BJ (cell line): Measurements from ENCODE around the gene SLC25A29. TPM values are rescaled to one million over a fixed set of nuclear protein-coding genes. Genes with fewer than 3 reads are reported as not detected.

ENCODE experiments used
- CTCF ChIA-PET: fragments of 350-600 bp; formaldehyde crosslinking; extraction: SDS; loops from one replicate; lab custom pipeline; 2021; ENCODE audit warnings: antibody characterized with exemption, inconsistent platforms; lab: Yijun Ruan, JAX
- POLR2A ChIA-PET: fragments of 300-600 bp; sonication (Branson Sonifier 250); formaldehyde crosslinking; extraction: SDS; loops from one replicate; lab custom pipeline; 2021; ENCODE audit warnings: antibody characterized with exemption; lab: Charles Lee
- DNase-seq: peaks from one replicate; pipeline ENCODE4 v3.0.0-alpha.2; 2011; ENCODE audit warnings: low read depth
- H3K27me3 ChIP-seq: 2 replicates; pipeline ENCODE4 v1.6.0; 2011; ENCODE audit warnings: low read length; ENCODE audit not compliant: control insufficient read depth, insufficient read depth
- H3K36me3 ChIP-seq: 2 replicates; pipeline ENCODE4 v1.5.1; 2011; ENCODE audit warnings: low read length; ENCODE audit not compliant: control insufficient read depth, insufficient read depth
- H3K4me3 ChIP-seq: 2 replicates; pipeline ENCODE4 v1.5.1; 2011; ENCODE audit warnings: low read depth, mild to moderate bottlenecking, control low read depth, low read length
- CTCF ChIP-seq: IDR thresholded peaks from 2 replicates; pipeline ENCODE4 v1.5.1; 2011; ENCODE audit warnings: low read depth, mild to moderate bottlenecking, control low read depth, inconsistent platforms, low read length, moderate library complexity; ENCODE audit not compliant: insufficient read depth
- polyA plus RNA-seq: library from polyadenylated mRNA; depleted of rRNA; stranded (reverse); fragments of >200 nt; gene quantifications from 2 replicates; pipeline ENCODE4 v1.2.3, GENCODE V29; 2011

Gene SLC25A29
- polyA plus RNA-seq, 1 experiment, result 16.4 TPM

DNA sequence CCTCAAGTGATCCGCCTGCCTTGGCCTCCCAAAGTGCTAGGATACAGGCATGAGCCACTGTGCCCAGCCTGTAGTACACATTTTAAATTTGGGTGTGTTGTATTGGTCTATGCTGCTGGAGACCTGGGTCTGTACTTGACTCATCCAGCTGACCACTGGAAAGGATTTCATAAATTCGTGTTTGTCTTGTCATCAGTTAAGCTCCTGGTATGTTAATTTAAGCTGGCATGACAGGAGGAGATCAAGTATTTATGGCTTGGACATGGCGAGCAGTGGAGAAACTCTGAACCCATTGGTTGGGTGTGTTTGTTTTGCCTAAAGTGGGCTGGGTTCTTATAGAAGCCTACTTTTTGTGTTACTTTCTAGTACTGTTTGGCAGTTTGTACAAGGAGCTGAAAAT lies 43.1 kb downstream of the SLC25A29 start:
- Histone ChIP-seq H3K4me3 (no peak overlapping the region), H3K36me3 (peaks cover 4% of the 10 kb centered on the region; the same call in 1 of the 2 replicates), H3K27me3 (no peaks in the 10 kb centered on the region)
- DNase-seq, result no peak
- no peak for TF ChIP-seq CTCF
- ChIA-PET POLR2A (no interaction called here), CTCF (interaction anchor here (0.8 to 2.1 kb wide), 6 partner anchors 9 to 122 kb away, joined by 3 to 5 read pairs (median 3); no protein-coding TSS in a partner anchor)

- H3K4me3 ChIP-seq, result no peak overlapping the region
- DNase-seq, result no peak
- ChIA-PET CTCF (interaction anchor here (0.8 to 1.8 kb wide), 4 partner anchors 14 to 123 kb away, joined by 3 to 4 read pairs (median 3); no protein-coding TSS in a partner anchor), POLR2A (no interaction called here)
- no peak for TF ChIP-seq CTCF
- no peaks in the 10 kb centered on the region for H3K27me3 ChIP-seq
- H3K36me3 ChIP-seq, result peaks cover 4% of the 10 kb centered on the region; the same call in 1 of the 2 replicates
These were observed 43.7 kb downstream of the SLC25A29 start for GRCh38 chr14:100262545-100262944.

- ChIA-PET CTCF (interaction anchor here (1.1 to 1.8 kb wide), 4 partner anchors 10 to 122 kb away, joined by 3 to 6 read pairs (median 4); no protein-coding TSS in a partner anchor), POLR2A (no interaction called here)
- H3K36me3 ChIP-seq, result peaks cover 4% of the 10 kb centered on the region; the same call in 1 of the 2 replicates
- no peak for TF ChIP-seq CTCF
- H3K4me3 ChIP-seq, result no peak overlapping the region
- no peaks in the 10 kb centered on the region for H3K27me3 ChIP-seq
- DNase-seq, result no peak
These were observed 44.6 kb downstream of the SLC25A29 start for GRCh38 chr14:100261621-100262020.

GRCh38 chr14:100256339-100256895 lies 49.8 kb downstream of the SLC25A29 start:
- ChIA-PET CTCF (no interaction called here), POLR2A (no interaction called here)
- no peak overlapping the region for H3K4me3 ChIP-seq
- no peaks in the 10 kb centered on the region for H3K27me3 ChIP-seq
- no peaks in the 10 kb centered on the region for H3K36me3 ChIP-seq
- TF ChIP-seq CTCF, result no peak
- no peak for DNase-seq

- H3K4me3 ChIP-seq, result no peak overlapping the region
- TF ChIP-seq CTCF, result no peak
- no peak for DNase-seq
- ChIA-PET CTCF (no interaction called here), POLR2A (no interaction called here)
- no peaks in the 10 kb centered on the region for H3K36me3 ChIP-seq
- H3K27me3 ChIP-seq, result no peaks in the 10 kb centered on the region
These were observed 53.6 kb downstream of the SLC25A29 start for GRCh38 chr14:100252684-100253083.
